DOHH2 (cell line): ENCODE data around the gene USP32.

Experiments
- H3F3A ChIP-seq: fragments of 200-600 bp; sonication (generic), shearing (Covaris generic); 2 replicates; pipeline ENCODE4 v1.6.0; 2016; ENCODE audit warnings: antibody characterized with exemption, mild to moderate bottlenecking; ENCODE audit not compliant: control insufficient read depth, insufficient read depth
- H3K27ac ChIP-seq: fragments of 200-600 bp; sonication (generic); 2 replicates; pipeline ENCODE4 v1.5.1; 2014; ENCODE audit warnings: low read depth, mild to moderate bottlenecking, low read length, moderate library complexity
- H3K27me3 ChIP-seq: fragments of 200-600 bp; sonication (generic); 2 replicates; pipeline ENCODE4 v1.6.1; 2014; ENCODE audit warnings: mild to moderate bottlenecking, low read length, mixed read lengths; ENCODE audit not compliant: control insufficient read depth
- H3K36me3 ChIP-seq: fragments of 200-600 bp; sonication (generic); 2 replicates; pipeline ENCODE4 v1.6.1; 2014; ENCODE audit warnings: mild to moderate bottlenecking, low read length, moderate library complexity, mixed read lengths; ENCODE audit not compliant: control insufficient read depth
- H3K4me1 ChIP-seq: fragments of 200-600 bp; sonication (generic); 2 replicates; pipeline ENCODE4 v1.6.1; 2014; ENCODE audit warnings: mild to moderate bottlenecking, low read length, mixed read lengths; ENCODE audit not compliant: control insufficient read depth
- H3K4me2 ChIP-seq: fragments of 200-600 bp; sonication (generic); 2 replicates; pipeline ENCODE4 v1.6.0; 2014; ENCODE audit warnings: mild to moderate bottlenecking, low read length, moderate library complexity
- H3K4me3 ChIP-seq: fragments of 200-600 bp; sonication (generic); 2 replicates; pipeline ENCODE4 v1.5.1; 2014; ENCODE audit warnings: mild to moderate bottlenecking, low read length, mixed read lengths
- H3K79me2 ChIP-seq: fragments of 200-600 bp; sonication (generic); 2 replicates; pipeline ENCODE4 v1.6.1; 2014; ENCODE audit warnings: mild to moderate bottlenecking, low read length, mixed read lengths; ENCODE audit not compliant: control insufficient read depth
- H3K9me2 ChIP-seq: fragments of 200-600 bp; sonication (generic); replicated peaks from 2 replicates; pipeline ENCODE4 v1.6.1; 2014; ENCODE audit warnings: mild to moderate bottlenecking, low read length, mixed read lengths; ENCODE audit not compliant: control insufficient read depth
- H3K9me3 ChIP-seq: fragments of 200-600 bp; sonication (generic); 2 replicates; pipeline ENCODE4 v1.6.1; 2014; ENCODE audit warnings: antibody characterized with exemption, low read length, mixed read lengths; ENCODE audit not compliant: control insufficient read depth, insufficient read depth
- H4K20me1 ChIP-seq: fragments of 200-600 bp; sonication (generic); 2 replicates; pipeline ENCODE4 v1.6.0; 2014; ENCODE audit warnings: low read depth, mild to moderate bottlenecking, antibody characterized with exemption, low read length, moderate library complexity; ENCODE audit not compliant: control insufficient read depth, insufficient read depth
- CTCF ChIP-seq: fragments of 200-600 bp; sonication (generic); IDR thresholded peaks from one replicate; pipeline ENCODE4 v1.5.1; 2014; ENCODE audit warnings: antibody characterized with exemption, mild to moderate bottlenecking, low read depth, low read length; ENCODE audit not compliant: poor library complexity, severe bottlenecking
- EZH2phosphoT487 ChIP-seq: fragments of 200-600 bp; sonication (generic); IDR thresholded peaks from 2 replicates; pipeline ENCODE4 v1.6.1; 2017; ENCODE audit warnings: borderline replicate concordance, mild to moderate bottlenecking, antibody characterized with exemption, low read length, moderate library complexity, mixed read lengths

USP32 gene

GRCh38 chr17:60390925-60391470 lies 935 bp downstream of the USP32 start:
- Histone ChIP-seq H4K20me1 (no peaks in the 10 kb centered on the region), H3K4me1 (peaks cover 28% of the 10 kb centered on the region), H3K27ac (no peak overlapping the region), H3K4me2 (peak overlapping the region; percentile 77), H3K9me3 (no peaks in the 10 kb centered on the region), H3F3A (0 out of 2 replicates have a peak, but pooled peaks cover 13% of the 10 kb centered on the region), H3K9me2 (no peaks in the 10 kb centered on the region), H3K36me3 (peaks cover 4% of the 10 kb centered on the region; the same call in 1 of the 2 replicates), H3K4me3 (peak overlapping the region; percentile 86), H3K79me2 (peaks cover 61% of the 10 kb centered on the region), H3K27me3 (no peaks in the 10 kb centered on the region)
- TF ChIP-seq CTCF (no peak), EZH2phosphoT487 (no peak)

GRCh38 chr17:60390186-60390585 lies 1.7 kb downstream of the USP32 start:
- TF ChIP-seq CTCF (no peak), EZH2phosphoT487 (no peak)
- no peak overlapping the region for H3K27ac ChIP-seq
- no peaks in the 10 kb centered on the region for H3K9me3 ChIP-seq

GRCh38 chr17:60388742-60389141 lies 3.2 kb downstream of the USP32 start:
- no peak for TF ChIP-seq CTCF
- no peak for TF ChIP-seq EZH2phosphoT487
- no peaks in the 10 kb centered on the region for H3K9me3 ChIP-seq
- H3K4me1 ChIP-seq, result peaks cover 31% of the 10 kb centered on the region
- H3F3A ChIP-seq, result 0 out of 2 replicates have a peak, but pooled peaks cover 6% of the 10 kb centered on the region
- no peak overlapping the region for H3K4me3 ChIP-seq
- H3K79me2 ChIP-seq, result peaks cover 83% of the 10 kb centered on the region
- no peak overlapping the region for H3K4me2 ChIP-seq
- H3K36me3 ChIP-seq, result peaks cover 4% of the 10 kb centered on the region; the same call in 1 of the 2 replicates
- no peaks in the 10 kb centered on the region for H4K20me1 ChIP-seq
- no peaks in the 10 kb centered on the region for H3K27me3 ChIP-seq
- H3K27ac ChIP-seq, result no peak overlapping the region
- no peaks in the 10 kb centered on the region for H3K9me2 ChIP-seq

More at GRCh38 chr17:60390186-60390585, 1.7 kb downstream of the USP32 start:
- H3K4me1 ChIP-seq, result peaks cover 31% of the 10 kb centered on the region
- H4K20me1 ChIP-seq, result no peaks in the 10 kb centered on the region
- H3K27me3 ChIP-seq, result no peaks in the 10 kb centered on the region
- H3K4me2 ChIP-seq, result peak overlapping the region; percentile 77
- H3F3A ChIP-seq, result 0 out of 2 replicates have a peak, but pooled peaks cover 13% of the 10 kb centered on the region
- H3K79me2 ChIP-seq, result peaks cover 69% of the 10 kb centered on the region
- H3K4me3 ChIP-seq, result peak overlapping the region; percentile 86
- no peaks in the 10 kb centered on the region for H3K9me2 ChIP-seq
- peaks cover 4% of the 10 kb centered on the region; the same call in 1 of the 2 replicates for H3K36me3 ChIP-seq
